ENCODE measurements around the gene NUDT16.

NUDT16 gene

GRCh38 chr3:131435000-131435399 lies 53.4 kb downstream of the NUDT16 start:
- no peak for DNase-seq (ENCODE audit: extremely low read depth, insufficient read length)
- no peak for TF ChIP-seq CTCF (IDR thresholded peaks at IDR 0.05; ENCODE audit: insufficient read depth, low read length, poor library complexity, severe bottlenecking)
- H3K27me3 ChIP-seq (replicated peaks; ENCODE audit: control insufficient read depth, insufficient read depth, low read length), result no peaks in the 10 kb centered on the region
- H3K36me3 ChIP-seq (ENCODE audit: control insufficient read depth, insufficient read depth, low read length), result no peaks in the 10 kb centered on the region
- no peak overlapping the region for H3K4me3 ChIP-seq (replicated peaks; ENCODE audit: low read depth, low read length)
